HUES64 (cell line): ENCODE data around the gene C4B.

Source experiments
- H3K27ac ChIP-seq: 2 replicates; pipeline ENCODE4 v1.7.0; 2013; ENCODE audit warnings: low read depth, low read length, inconsistent platforms
- H3K27me3 ChIP-seq: 2 replicates; pipeline ENCODE4 v1.6.1; 2013; ENCODE audit warnings: mild to moderate bottlenecking, low read length; ENCODE audit not compliant: insufficient read depth
- H3K36me3 ChIP-seq: 2 replicates; pipeline ENCODE4 v1.6.1; 2013; ENCODE audit warnings: mild to moderate bottlenecking, low read length; ENCODE audit not compliant: insufficient read depth
- H3K4me1 ChIP-seq: 2 replicates; pipeline ENCODE4 v1.6.1; 2013; ENCODE audit warnings: mild to moderate bottlenecking, low read length, moderate library complexity; ENCODE audit not compliant: insufficient read depth
- H3K4me3 ChIP-seq: 2 replicates; pipeline ENCODE4 v1.5.1; 2013; ENCODE audit warnings: mild to moderate bottlenecking, low read length, moderate library complexity
- H3K9ac ChIP-seq: 2 replicates; pipeline ENCODE4 v1.6.1; 2013; ENCODE audit warnings: mild to moderate bottlenecking, low read depth, low read length
- H3K9me3 ChIP-seq: 2 replicates; pipeline ENCODE4 v1.6.1; 2013; ENCODE audit warnings: low read depth, low read length; ENCODE audit not compliant: insufficient read depth
- WGBS: fragments of 150-250, 120-280 bp; methylation state at CpG from one replicate; pipeline ENCODE4 v1.1.7; 2013; ENCODE audit warnings: missing lambda C conversion rate; 5-methylcytosine and 5-hydroxymethylcytosine counted together

The C4B gene

GRCh38 chr6:32076321-32076809, 61.8 kb downstream of the C4B start:
- H3K4me1 ChIP-seq, result no peaks in the 10 kb centered on the region; the same call in 1 of the 2 replicates
- H3K27me3 ChIP-seq, result no peaks in the 10 kb centered on the region
- H3K36me3 ChIP-seq, result no peaks in the 10 kb centered on the region
- no peak overlapping the region for H3K4me3 ChIP-seq
- WGBS, result 87% methylated on average over 12 of the region's 12 CpGs
- H3K9me3 ChIP-seq, result no peaks in the 10 kb centered on the region
- no peak overlapping the region for H3K9ac ChIP-seq
- H3K27ac ChIP-seq, result no peak overlapping the region

GRCh38 chr6:32079566-32080290, 65.1 kb downstream of the C4B start:
- H3K4me1 ChIP-seq, result no peaks in the 10 kb centered on the region
- H3K4me3 ChIP-seq, result no peak overlapping the region
- no peaks in the 10 kb centered on the region for H3K36me3 ChIP-seq
- no peaks in the 10 kb centered on the region for H3K27me3 ChIP-seq
- WGBS, result 78% methylated on average over 7 of the region's 7 CpGs
- H3K9me3 ChIP-seq, result no peaks in the 10 kb centered on the region
- no peak overlapping the region for H3K9ac ChIP-seq
- H3K27ac ChIP-seq, result no peak overlapping the region

DNA sequence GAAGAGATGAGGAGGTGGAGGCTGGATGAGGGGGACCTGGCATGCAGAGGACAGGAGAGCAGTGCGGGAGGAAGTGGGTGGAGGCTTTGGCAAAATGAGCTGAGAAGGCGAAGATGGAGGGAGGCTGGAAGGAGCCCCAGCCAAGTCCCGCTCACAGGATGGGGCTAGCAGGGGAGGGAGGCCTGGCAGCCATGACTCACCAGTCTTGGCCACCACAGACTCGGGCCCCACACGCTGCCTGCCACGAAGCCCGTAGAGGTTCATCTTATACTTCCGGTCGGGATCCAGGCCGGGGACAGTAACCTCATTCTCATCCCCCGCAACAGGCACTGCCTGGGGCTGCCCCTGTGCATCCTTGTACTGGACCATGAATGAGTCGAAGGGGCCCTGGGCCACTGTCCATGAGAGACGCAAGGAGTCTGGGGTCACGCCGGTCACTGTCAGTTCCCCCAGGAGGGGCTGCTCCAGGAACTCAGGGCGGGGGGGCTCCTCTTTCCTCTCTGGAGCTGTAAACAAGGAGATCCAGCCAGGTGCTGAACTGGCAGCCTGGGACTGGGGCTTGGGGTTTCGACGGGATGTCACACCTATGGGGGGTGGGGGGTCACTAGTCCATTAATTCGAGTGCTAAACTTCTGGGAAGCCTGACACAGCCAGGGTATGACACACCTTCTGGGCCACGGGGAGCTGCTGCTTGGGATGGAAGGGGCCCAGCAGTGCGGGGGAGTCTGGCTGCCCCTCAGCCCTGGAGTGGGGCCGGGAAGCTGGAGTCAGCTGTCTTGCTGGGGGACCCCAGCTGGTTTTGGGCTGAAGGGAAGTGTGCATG, 66.8 kb downstream of the C4B start:
- peaks cover 5% of the 10 kb centered on the region; the same call in 1 of the 2 replicates for H3K4me1 ChIP-seq
- no peak overlapping the region for H3K27ac ChIP-seq
- no peak overlapping the region for H3K9ac ChIP-seq
- peaks cover 4% of the 10 kb centered on the region for H3K27me3 ChIP-seq
- H3K4me3 ChIP-seq, result no peak overlapping the region
- no peaks in the 10 kb centered on the region for H3K9me3 ChIP-seq
- no peaks in the 10 kb centered on the region for H3K36me3 ChIP-seq
- 84% methylated on average over 22 of the region's 22 CpGs for WGBS

- no peaks in the 10 kb centered on the region for H3K9me3 ChIP-seq
- no peak overlapping the region for H3K27ac ChIP-seq
- H3K36me3 ChIP-seq, result no peaks in the 10 kb centered on the region
- H3K4me1 ChIP-seq, result peaks cover 5% of the 10 kb centered on the region; the same call in 1 of the 2 replicates
- 75% methylated on average over 6 of the region's 6 CpGs for WGBS
- peaks cover 15% of the 10 kb centered on the region for H3K27me3 ChIP-seq
- H3K9ac ChIP-seq, result no peak overlapping the region
- no peak overlapping the region for H3K4me3 ChIP-seq
Measured at GRCh38 chr6:32082478-32082877, 67.9 kb downstream of the C4B start.

GRCh38 chr6:32082935-32083334, 68.3 kb downstream of the C4B start:
- 92% methylated on average over 9 of the region's 9 CpGs for WGBS
- Histone ChIP-seq H3K4me3 (no peak overlapping the region), H3K9me3 (no peaks in the 10 kb centered on the region), H3K9ac (no peak overlapping the region), H3K4me1 (peaks cover 5% of the 10 kb centered on the region), H3K27me3 (peaks cover 15% of the 10 kb centered on the region), H3K36me3 (no peaks in the 10 kb centered on the region), H3K27ac (no peak overlapping the region)

- WGBS, result 92% methylated on average over 22 of the region's 22 CpGs
- Histone ChIP-seq H3K27ac (no peak overlapping the region), H3K9ac (no peak overlapping the region), H3K4me1 (peaks cover 11% of the 10 kb centered on the region), H3K4me3 (no peak overlapping the region), H3K27me3 (peaks cover 19% of the 10 kb centered on the region), H3K36me3 (no peaks in the 10 kb centered on the region), H3K9me3 (no peaks in the 10 kb centered on the region)
Measured at GRCh38 chr6:32083812-32084768, 69.5 kb downstream of the C4B start.

- 86% methylated on average over 2 of the region's 2 CpGs for WGBS
- H3K27me3 ChIP-seq, result peaks cover 19% of the 10 kb centered on the region
Measured at GRCh38 chr6:32084780-32085179, 70.2 kb downstream of the C4B start.

More at GRCh38 chr6:32084780-32085179, 70.2 kb downstream of the C4B start:
- Histone ChIP-seq H3K27ac (no peak overlapping the region), H3K4me3 (no peak overlapping the region), H3K9ac (no peak overlapping the region), H3K9me3 (no peaks in the 10 kb centered on the region), H3K4me1 (peaks cover 11% of the 10 kb centered on the region), H3K36me3 (no peaks in the 10 kb centered on the region)
